GM18951 (cell line): ENCODE results near the gene LIPC.

Experiments
- POLR2A ChIP-seq: IDR thresholded peaks from 4 replicates; pipeline ENCODE4 v1.6.1; 2011; ENCODE audit warnings: mild to moderate bottlenecking; ENCODE audit not compliant: insufficient read length, insufficient read depth; ENCODE audit errors: extremely low read depth
- in situ Hi-C: fragments of 300-500 bp; cut with MboI; formaldehyde crosslinking; loops from one replicate; pipeline ENCODE4 v1.12.0; 2022; ENCODE audit warnings: low sequenced_read_pairs, mixed read lengths, inconsistent platforms; ENCODE audit not compliant: unreplicated experiment

LIPC gene

GRCh38 chr15:58399739-58400138 lies 32.1 kb upstream of the LIPC start:
- TF ChIP-seq POLR2A, result no peak
- in situ Hi-C loops, result no loop called here

- TF ChIP-seq POLR2A, result no peak
- in situ Hi-C loops, result no loop called here
These were observed 30.5 kb upstream of the LIPC start for GRCh38 chr15:58401276-58401675.

GRCh38 chr15:58401991-58402649 lies 29.7 kb upstream of the LIPC start:
- in situ Hi-C loops, result no loop called here
- TF ChIP-seq POLR2A, result no peak

DNA sequence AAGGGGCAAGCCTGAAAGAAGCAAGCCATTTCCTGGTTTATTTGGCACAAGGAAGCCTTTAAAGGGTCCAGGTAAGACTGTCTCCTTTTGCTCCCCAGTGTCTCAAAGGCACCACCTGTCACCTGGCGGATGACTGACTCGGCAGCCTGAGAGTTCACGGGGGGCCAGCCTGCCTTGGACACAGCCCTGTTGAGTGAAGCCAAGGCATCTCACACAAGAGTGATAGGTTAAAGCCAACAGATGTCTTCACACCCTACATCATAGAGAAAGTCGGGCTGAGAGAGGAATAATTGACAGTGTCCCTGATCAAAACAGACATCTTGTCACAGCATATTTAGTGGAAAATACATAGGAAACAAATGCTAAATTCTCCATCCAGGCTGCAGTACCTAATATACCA lies 28.2 kb upstream of the LIPC start:
- in situ Hi-C loops, result no loop called here

GRCh38 chr15:58404020-58404419 lies 27.8 kb upstream of the LIPC start:
- in situ Hi-C loops, result no loop called here
- no peak for TF ChIP-seq POLR2A

More for the DNA sequence above, 28.2 kb upstream of the LIPC start:
- TF ChIP-seq POLR2A, result no peak

- TF ChIP-seq POLR2A, result no peak
- in situ Hi-C loops, result no loop called here
These were observed 27.1 kb upstream of the LIPC start for GRCh38 chr15:58404722-58405121.

DNA sequence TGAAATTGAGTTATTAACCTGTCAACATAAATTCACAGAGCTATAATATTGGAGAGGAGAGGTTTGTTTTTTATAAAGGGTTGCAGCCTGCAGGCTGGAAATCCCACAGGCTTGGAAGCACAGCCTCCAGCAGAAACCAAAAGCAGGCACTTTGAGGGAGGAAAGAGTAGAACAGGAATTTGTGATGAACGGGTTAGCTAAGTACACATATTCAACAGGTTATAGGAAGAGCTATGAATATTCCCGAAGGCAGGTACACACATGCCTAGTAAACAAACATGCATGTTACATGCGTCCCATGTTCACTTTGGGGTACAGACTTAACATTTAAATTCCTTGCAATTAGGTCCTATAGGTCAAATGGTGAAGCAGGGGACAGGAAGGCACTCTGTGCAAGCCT lies 25.9 kb upstream of the LIPC start:
- no peak for TF ChIP-seq POLR2A
- in situ Hi-C loops, result no loop called here

DNA sequence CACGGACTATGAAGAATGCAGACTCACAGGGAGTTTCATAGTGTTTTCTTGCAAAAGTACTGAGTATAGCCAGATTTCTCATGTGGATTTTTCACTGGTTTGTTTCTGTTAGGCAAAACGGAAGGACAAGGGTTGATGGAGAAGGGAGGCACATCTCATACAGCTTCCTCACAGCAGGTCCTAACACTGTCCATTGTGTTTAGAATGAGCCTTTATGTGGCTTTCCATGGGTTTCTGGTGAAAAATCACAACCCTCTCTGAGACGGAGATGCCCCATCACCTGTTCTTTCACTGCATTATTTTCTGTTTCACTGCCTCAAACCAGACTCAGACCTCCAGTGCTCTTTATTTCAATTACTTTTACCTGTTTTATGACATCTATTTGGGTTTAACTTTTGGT lies 25.0 kb upstream of the LIPC start:
- no peak for TF ChIP-seq POLR2A
- in situ Hi-C loops, result no loop called here

DNA sequence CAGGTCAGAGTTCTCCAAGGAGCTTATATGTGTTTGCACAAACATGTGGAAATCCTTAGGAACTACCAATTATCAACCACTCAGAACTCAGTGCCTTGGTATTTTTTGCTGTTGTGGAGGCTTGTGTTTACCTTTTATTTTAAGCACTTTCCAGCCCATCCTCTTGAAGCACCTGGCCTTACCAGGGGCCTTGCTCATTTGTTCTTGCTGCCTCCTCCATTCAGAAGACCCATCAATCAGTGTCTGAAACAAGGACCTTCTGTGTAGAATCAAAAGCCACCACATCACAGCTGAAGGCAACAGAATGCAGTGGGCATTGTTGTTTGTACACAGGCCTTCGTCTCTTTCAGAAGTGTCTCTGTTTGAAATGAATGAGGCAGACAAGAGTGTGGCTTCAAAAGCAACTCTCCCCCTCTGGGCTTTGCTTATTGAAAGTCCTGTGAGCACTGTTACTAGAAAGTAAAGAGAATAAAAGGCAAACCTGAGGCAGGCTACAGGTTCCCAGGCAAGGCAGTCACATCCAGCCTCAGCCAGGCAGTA lies 24.5 kb upstream of the LIPC start:
- TF ChIP-seq POLR2A, result no peak
- in situ Hi-C loops, result no loop called here

- in situ Hi-C loops, result no loop called here
- TF ChIP-seq POLR2A, result no peak
These were observed 24.0 kb upstream of the LIPC start for GRCh38 chr15:58407778-58408177.

GRCh38 chr15:58409861-58410260 lies 21.9 kb upstream of the LIPC start:
- in situ Hi-C loops, result no loop called here
- TF ChIP-seq POLR2A, result no peak

DNA sequence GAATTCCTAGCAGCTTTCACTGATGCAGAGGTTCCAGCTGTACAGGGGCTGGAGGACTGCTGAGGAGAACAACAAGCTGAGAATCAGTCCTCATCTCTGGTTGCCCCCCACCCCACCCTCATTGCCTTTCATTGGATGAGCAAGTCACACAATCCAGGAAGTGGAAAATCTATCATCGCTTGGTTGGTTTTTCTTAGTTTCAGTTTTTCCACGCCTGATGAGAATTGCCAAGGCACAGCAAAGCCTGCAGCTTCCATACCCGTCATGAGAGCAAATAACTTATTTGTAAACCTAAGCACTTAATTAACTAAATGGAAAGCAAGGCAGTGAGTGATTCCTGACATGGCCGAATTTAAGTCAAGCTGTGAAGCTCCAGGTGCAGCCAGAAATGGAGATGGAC lies 21.4 kb upstream of the LIPC start:
- in situ Hi-C loops, result no loop called here

DNA sequence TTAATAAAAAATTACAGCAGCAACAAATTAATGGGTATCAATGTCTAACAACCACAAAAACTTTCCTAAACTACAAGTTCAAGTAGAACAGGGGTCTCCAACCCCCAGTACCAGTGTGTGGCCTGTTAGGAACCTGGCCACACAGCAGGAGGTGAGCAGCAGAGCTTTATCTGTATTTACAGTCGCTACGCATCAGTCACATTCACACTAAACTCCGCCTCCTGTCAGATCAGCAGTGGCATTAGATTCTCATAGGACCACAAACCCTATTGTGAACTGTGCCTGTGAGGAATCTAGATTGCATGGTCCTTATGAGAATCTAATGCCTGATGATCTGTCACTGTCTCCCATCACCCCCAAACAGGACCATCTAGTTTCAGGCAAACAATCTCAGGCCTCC lies 18.5 kb upstream of the LIPC start:
- in situ Hi-C loops, result no loop called here

More for the DNA sequence above, 21.4 kb upstream of the LIPC start:
- TF ChIP-seq POLR2A, result no peak

DNA sequence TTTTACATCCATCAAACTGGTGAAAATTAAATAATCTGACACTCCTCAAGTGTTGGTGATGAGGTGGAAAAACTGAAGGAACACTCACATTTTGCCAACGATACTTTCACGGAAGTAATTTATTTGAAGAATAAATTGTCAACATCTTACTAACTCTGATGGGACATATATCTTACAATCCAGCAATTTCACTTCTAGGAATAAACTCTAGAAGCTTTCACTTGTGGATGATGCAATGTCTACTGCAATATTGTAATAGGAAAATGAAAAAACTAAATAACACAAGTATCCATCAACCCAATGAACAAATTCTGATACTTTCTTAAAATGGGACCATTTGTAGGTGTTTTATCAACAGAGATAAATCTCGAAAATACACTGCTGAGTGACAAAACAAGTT lies 16.2 kb upstream of the LIPC start:
- in situ Hi-C loops, result no loop called here
- no peak for TF ChIP-seq POLR2A

More for the DNA sequence above, 18.5 kb upstream of the LIPC start:
- TF ChIP-seq POLR2A, result no peak
